ENCODE data around the gene TMEM63C.
A peak's percentile ranks its signal among the peaks of the same experiment; 100 is the strongest.

The TMEM63C gene

DNA sequence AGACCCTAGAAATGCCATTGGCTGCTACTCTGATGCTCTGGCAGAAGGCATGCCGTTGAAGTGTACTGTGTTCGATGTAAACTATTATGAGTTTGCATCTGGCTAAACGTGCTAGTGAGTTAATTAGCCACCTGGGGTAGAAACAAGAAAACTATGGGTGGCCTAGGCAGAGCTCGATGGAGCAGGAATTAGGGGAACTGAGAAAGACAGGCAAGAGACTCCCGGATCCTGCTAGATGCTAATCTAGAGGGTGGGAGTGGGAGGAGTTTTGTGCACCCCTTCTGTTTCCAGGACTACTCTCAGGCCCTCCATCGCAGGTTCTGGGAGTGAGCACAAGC is 32.0 kb downstream of the TMEM63C start:
- no peaks in the 10 kb centered on the region for H3K4me1 Mint-ChIP-seq (ENCODE audit: low read depth)
- peaks cover 32% of the 10 kb centered on the region for H3K27me3 Mint-ChIP-seq
- H3K36me3 Mint-ChIP-seq (ENCODE audit: low read depth), result no peaks in the 10 kb centered on the region
- H3K27ac Mint-ChIP-seq, result no peak overlapping the region
- no peak for DNase-seq
- no peak overlapping the region for H3K4me3 Mint-ChIP-seq
- no peaks in the 10 kb centered on the region for H3K9me3 Mint-ChIP-seq

DNA sequence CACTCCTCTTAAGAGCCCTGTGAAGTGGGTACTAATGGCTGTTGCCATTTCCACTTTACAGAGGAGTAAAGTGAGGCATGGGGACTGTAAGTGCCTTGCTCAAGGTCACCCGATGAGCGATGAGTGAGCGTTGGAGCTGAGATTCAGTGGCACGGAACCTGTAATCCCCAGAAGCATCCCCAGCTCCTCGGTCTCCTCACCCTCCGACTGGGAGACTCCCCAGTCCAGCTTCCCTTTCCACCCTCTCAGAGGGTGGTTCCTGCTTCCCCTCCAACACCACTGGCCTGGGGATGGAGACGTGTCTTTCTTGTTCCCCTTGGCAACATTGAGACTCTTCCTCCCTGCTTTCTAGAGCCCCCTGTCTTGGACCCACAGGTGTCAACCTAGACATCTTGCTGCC is 32.6 kb downstream of the TMEM63C start:
- Mint-ChIP-seq H3K27ac (no peak overlapping the region), H3K36me3 (ENCODE audit: low read depth) (no peaks in the 10 kb centered on the region), H3K4me1 (ENCODE audit: low read depth) (no peaks in the 10 kb centered on the region), H3K9me3 (no peaks in the 10 kb centered on the region), H3K27me3 (peaks cover 32% of the 10 kb centered on the region), H3K4me3 (no peak overlapping the region)
- no peak for DNase-seq

DNA sequence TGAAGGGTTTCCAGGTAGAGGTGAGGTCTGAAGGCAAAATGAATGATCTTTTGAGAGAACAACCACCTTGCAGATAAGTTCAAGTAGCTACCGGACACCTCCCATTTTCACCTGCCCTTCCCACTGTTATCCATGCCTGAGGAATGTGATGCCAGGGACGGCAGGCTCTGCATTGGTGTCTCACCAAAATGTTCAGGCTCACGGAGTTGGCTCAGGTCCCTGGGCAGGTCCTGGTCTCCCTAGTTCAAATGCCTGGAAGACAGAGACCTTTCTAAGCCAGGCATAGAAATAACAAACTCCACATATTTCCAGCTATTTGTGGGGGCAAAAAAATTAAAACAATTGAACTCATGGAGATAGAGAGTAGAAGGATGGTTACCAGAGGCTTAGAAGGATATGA is 36.0 kb downstream of the TMEM63C start:
- no peaks in the 10 kb centered on the region for H3K36me3 Mint-ChIP-seq (ENCODE audit: low read depth)
- H3K9me3 Mint-ChIP-seq, result no peaks in the 10 kb centered on the region
- no peaks in the 10 kb centered on the region for H3K4me1 Mint-ChIP-seq (ENCODE audit: low read depth)
- no peak overlapping the region for H3K4me3 Mint-ChIP-seq
- no peak overlapping the region for H3K27ac Mint-ChIP-seq
- peaks cover 27% of the 10 kb centered on the region for H3K27me3 Mint-ChIP-seq
- no peak for DNase-seq

DNA sequence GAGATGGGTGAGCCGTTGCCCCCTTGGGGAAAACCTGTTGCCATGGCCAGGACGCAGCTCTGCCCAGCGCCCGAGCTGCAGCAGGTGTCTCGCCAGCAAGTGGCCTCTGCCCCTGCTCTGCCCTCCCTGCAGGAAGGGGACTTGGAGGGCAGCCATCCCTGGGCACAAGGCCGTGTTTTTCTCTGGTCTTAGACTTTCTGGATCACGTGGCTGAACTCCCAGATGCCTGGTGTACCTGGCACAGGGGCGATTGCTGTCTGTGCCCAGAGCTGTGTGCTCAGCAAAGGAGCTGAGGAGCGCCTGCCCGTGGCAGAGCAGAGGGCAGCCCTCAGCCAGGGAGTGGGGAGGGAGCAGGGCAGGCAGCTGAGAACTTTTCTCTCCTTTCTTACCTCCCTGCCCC is 38.0 kb downstream of the TMEM63C start:
- Mint-ChIP-seq H3K27ac (no peak overlapping the region), H3K36me3 (ENCODE audit: low read depth) (no peaks in the 10 kb centered on the region), H3K4me3 (no peak overlapping the region), H3K4me1 (ENCODE audit: low read depth) (no peaks in the 10 kb centered on the region), H3K9me3 (no peaks in the 10 kb centered on the region), H3K27me3 (peaks cover 17% of the 10 kb centered on the region)
- no peak for DNase-seq

DNA sequence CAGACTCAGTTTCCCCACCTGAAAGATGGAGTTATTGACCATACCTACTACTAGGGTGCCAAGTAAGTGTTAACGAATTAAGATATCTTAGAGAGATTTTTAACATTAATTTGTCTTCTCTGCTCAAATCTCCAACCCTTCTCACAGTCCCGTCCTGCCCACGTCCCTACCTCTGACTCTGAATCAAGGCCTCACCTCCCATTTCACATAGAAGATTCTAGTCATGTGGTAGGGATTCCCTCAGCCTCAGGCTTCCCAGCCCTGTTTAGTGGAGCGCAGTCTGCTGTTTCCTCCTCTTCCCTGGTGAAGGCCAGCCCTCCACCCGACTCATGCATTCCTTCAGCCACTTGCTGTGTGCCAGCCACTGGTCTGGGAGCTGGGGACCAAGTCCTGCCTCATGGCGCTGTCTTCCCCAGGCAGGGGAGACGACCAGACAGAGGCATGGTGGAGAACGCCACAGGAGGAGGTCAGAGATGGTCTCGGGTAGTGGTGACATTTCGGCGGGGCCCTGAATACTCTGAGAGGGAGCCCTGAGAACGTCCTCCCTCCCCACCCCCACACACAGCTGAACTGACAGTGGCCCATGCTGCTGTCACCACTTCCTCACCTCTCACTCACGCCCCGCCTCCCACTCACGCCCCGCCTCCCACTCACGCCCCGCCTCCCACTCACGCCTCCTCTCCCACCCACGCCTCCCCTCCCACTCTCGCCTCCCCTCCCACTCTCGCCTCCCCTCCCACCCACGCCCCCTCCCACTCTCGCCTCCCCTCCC is 38.8 kb downstream of the TMEM63C start:
- no peaks in the 10 kb centered on the region for H3K36me3 Mint-ChIP-seq (ENCODE audit: low read depth)
- no peak overlapping the region for H3K4me3 Mint-ChIP-seq
- H3K27ac Mint-ChIP-seq, result no peak overlapping the region
- H3K9me3 Mint-ChIP-seq, result no peaks in the 10 kb centered on the region
- H3K27me3 Mint-ChIP-seq, result peaks cover 11% of the 10 kb centered on the region
- no peak for DNase-seq
- no peaks in the 10 kb centered on the region for H3K4me1 Mint-ChIP-seq (ENCODE audit: low read depth)

DNA sequence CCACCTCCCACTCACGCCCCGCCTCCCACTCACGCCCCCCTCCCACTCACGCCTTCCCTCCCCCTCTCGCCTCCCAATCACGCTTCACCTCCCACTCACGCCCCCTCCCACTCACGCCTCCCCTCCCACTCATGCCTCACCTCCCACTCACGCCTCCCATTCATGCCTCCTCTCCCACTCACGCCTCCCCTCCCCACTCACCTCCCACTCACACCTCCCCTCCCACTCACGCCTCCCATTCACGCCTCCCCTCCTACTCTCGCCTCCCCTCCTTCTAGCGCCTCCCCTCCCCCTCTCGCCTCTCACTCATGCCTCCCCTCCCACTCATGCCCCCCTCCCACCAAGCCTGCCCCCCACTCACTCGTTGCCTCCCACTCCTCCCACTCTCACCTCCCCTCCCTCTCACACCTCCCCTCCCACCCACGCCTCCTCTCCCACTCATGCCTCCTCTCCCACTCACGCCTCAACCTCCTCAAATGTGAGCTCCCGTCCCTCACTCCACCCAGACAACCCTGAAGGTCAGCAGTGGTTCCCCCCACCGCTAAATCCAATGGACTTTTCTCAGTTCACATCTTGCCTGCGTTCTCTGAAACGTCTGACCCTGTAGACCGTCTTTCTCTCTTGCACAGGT is 39.8 kb downstream of the TMEM63C start:
- H3K4me3 Mint-ChIP-seq, result no peak overlapping the region
- DNase-seq, result no peak
- peak overlapping the region; percentile 24 for H3K27ac Mint-ChIP-seq
- H3K4me1 Mint-ChIP-seq (ENCODE audit: low read depth), result no peaks in the 10 kb centered on the region
- H3K27me3 Mint-ChIP-seq, result peaks cover 9% of the 10 kb centered on the region
- no peaks in the 10 kb centered on the region for H3K36me3 Mint-ChIP-seq (ENCODE audit: low read depth)
- H3K9me3 Mint-ChIP-seq, result no peaks in the 10 kb centered on the region

DNA sequence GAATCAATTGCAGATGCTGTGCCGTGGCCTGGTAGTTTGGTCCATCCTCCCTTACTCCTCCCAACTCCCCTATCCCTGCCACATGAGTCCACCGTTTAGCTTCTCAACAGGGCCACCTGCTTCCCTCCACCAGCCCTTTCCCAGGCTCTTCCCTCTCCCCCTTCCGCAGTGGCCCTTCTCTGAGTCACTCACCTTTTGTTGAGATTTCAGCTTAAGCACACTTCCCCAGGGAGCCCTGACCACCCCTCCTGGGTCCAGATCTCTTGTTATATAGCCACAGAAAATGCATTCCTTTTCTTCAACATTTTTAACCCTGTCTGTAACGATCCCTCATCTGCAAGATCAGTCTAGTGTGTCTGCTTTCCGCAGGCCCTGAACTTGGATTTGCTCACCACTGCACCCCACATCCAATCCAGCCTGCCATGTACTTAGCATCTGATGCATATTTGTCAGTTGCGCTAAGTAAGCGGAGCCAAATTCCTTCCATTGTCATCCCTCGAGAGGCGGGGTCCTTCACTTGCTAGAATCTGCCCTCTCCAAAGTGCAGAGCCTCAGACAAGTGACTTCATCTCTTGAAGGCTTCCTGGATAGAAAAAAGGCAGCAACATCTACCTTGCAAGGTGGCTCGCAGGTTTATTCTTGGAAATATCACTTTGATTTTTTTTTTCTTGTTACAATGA is 41.1 kb downstream of the TMEM63C start:
- no peak overlapping the region for H3K27ac Mint-ChIP-seq

DNA sequence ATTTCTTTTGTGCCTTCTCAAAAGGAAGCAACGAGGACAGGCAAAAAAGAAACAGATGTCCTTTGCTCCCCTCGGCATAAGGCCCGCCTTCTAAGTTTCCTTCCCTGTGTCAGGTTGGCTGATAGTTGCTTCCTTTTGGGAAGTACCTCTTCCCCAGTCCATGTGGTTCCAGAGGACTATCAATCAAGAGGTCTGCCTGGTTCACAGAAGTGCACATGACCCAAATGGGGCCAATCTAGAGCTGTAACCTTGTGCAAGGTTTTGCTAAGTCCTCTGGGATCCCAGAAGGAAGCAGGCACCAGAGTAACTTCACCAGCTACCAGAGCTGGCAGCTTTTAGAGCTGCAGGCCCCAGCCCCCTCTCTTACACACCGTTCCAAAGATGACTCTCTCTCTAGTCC is 42.6 kb downstream of the TMEM63C start:
- H3K27ac Mint-ChIP-seq, result no peak overlapping the region
- no peak overlapping the region for H3K4me3 Mint-ChIP-seq
- no peaks in the 10 kb centered on the region for H3K27me3 Mint-ChIP-seq
- no peaks in the 10 kb centered on the region for H3K36me3 Mint-ChIP-seq (ENCODE audit: low read depth)
- no peaks in the 10 kb centered on the region for H3K4me1 Mint-ChIP-seq (ENCODE audit: low read depth)
- DNase-seq, result no peak
- H3K9me3 Mint-ChIP-seq, result no peaks in the 10 kb centered on the region

More for the DNA sequence above, 41.1 kb downstream of the TMEM63C start:
- no peak for DNase-seq
- H3K9me3 Mint-ChIP-seq, result no peaks in the 10 kb centered on the region
- H3K4me1 Mint-ChIP-seq (ENCODE audit: low read depth), result no peaks in the 10 kb centered on the region
- H3K36me3 Mint-ChIP-seq (ENCODE audit: low read depth), result no peaks in the 10 kb centered on the region
- no peaks in the 10 kb centered on the region for H3K27me3 Mint-ChIP-seq
- H3K4me3 Mint-ChIP-seq, result no peak overlapping the region

DNA sequence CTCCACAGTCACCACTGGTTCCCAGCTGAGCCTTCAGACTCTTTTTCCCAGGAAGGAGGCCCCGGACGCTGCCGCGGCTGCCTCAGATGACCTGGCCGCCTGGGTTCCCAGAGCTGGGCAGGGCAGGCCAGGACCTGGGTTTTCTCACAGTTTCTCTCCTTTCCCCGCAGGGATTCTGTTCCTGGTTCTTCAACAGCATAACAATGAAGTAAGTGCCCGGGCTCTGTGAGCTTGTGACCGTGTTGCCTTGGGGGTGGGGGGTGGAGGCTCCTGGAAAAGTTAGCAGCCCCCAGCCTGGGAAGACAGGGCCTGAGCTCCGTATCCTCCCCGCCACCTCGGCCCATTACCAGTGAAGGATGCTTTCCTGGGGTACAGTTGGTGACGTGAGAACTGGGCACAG is 43.7 kb downstream of the TMEM63C start:
- no peaks in the 10 kb centered on the region for H3K9me3 Mint-ChIP-seq
- no peak overlapping the region for H3K27ac Mint-ChIP-seq
- H3K36me3 Mint-ChIP-seq (ENCODE audit: low read depth), result no peaks in the 10 kb centered on the region
- no peak overlapping the region for H3K4me3 Mint-ChIP-seq
- no peaks in the 10 kb centered on the region for H3K4me1 Mint-ChIP-seq (ENCODE audit: low read depth)
- no peaks in the 10 kb centered on the region for H3K27me3 Mint-ChIP-seq
- DNase-seq, result no peak

DNA sequence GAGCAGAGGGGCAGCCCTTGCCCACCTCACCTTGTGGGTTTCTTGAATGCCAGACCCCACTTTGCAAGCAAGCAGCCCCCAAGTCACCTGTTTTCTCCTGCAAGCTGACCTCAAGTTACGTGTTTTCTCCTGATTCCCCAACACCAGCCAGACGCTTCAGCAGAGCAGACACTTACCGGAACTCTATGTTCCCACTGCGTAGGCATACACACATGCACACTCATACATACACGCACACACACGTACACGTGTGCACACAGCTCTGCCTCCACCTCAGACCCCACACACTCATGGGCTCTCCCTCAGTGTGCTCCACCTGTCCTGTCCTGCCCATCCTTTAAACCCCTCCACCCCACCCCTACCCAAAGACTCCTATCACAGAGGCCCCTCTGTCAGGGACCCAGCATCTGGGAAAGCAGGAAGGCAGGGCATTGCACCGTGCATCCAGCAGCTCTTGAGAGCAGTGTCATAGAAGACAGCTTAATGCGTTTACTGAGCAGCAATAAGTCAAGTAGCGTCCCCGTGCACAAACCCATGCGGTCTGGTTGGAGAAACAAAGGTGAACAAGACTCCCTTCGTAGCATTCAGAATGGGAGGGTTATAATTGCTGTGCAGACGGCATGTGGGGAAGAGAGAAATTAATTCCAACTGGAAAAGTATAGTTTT is 44.4 kb downstream of the TMEM63C start:
- Mint-ChIP-seq H3K4me1 (ENCODE audit: low read depth) (no peaks in the 10 kb centered on the region), H3K4me3 (no peak overlapping the region), H3K9me3 (no peaks in the 10 kb centered on the region), H3K36me3 (ENCODE audit: low read depth) (no peaks in the 10 kb centered on the region), H3K27ac (no peak overlapping the region), H3K27me3 (no peaks in the 10 kb centered on the region)
- DNase-seq, result no peak

DNA sequence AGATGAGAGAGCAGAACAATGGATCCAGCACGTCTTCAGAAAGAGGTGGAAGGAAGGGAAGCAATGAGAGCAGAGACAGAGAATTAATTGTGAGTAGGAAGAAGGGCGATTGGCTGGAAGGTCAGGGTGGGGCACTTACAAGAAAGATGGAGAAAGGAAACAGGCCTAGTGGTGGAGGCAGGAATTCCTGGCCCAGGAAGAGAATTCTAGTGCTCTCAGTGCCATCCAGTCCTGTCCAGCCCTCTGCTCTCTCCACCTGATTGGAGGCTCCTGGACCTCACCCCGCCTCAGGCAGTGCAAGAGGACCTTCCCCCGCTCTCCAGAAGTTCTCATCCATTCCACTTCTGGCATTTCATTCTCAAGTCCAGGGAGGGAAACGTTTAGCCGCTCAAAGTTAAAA is 46.5 kb downstream of the TMEM63C start:
- Mint-ChIP-seq H3K27me3 (no peaks in the 10 kb centered on the region), H3K36me3 (ENCODE audit: low read depth) (no peaks in the 10 kb centered on the region), H3K9me3 (no peaks in the 10 kb centered on the region), H3K27ac (no peak overlapping the region), H3K4me3 (no peak overlapping the region), H3K4me1 (ENCODE audit: low read depth) (no peaks in the 10 kb centered on the region)
- no peak for DNase-seq

DNA sequence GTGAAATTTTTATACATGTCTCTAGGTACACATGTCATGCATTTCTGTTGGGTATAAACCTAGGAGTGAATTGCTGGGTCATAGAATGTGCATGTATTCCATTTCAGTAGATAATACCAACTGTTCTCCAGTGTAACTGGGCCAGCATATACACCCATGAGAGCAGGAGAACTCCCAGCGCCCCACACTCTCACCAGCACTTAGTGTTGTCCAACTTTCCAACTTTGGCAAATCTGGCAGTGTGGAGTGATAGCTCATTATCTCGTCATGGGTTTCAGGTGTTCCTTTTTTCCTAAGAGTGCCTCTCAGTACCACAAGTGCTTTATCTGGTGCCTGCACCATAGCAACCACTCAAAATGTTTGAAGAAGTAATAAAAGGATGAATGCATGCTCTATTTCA is 49.3 kb downstream of the TMEM63C start:
- no peak for DNase-seq
- H3K27me3 Mint-ChIP-seq, result no peaks in the 10 kb centered on the region
- no peak overlapping the region for H3K27ac Mint-ChIP-seq
- no peaks in the 10 kb centered on the region for H3K4me1 Mint-ChIP-seq (ENCODE audit: low read depth)
- H3K36me3 Mint-ChIP-seq (ENCODE audit: low read depth), result no peaks in the 10 kb centered on the region
- no peak overlapping the region for H3K4me3 Mint-ChIP-seq
- H3K9me3 Mint-ChIP-seq, result no peaks in the 10 kb centered on the region

DNA sequence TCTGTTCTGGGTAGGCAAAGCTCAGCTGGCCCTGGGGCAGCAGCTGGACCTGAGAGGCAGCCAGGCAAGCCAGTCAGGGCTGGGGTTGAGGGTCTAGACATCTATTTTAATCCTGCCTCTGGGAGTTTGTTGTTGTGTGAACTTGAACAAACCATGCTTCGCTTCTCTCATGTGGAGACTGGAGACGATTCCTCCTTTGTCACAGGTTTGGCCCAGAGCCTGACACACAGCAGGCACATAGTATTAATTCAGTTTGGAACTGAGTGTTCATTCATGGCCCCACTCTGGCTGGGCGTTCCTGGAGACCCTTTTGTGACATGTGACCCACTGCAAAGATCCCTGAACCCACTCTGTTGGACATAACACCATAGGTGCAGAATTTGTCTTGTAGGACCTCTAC is 50.1 kb downstream of the TMEM63C start:
- H3K27me3 Mint-ChIP-seq, result no peaks in the 10 kb centered on the region
- H3K27ac Mint-ChIP-seq, result no peak overlapping the region
- H3K9me3 Mint-ChIP-seq, result no peaks in the 10 kb centered on the region
- H3K36me3 Mint-ChIP-seq (ENCODE audit: low read depth), result no peaks in the 10 kb centered on the region
- H3K4me1 Mint-ChIP-seq (ENCODE audit: low read depth), result no peaks in the 10 kb centered on the region
- no peak for DNase-seq
- H3K4me3 Mint-ChIP-seq, result no peak overlapping the region

DNA sequence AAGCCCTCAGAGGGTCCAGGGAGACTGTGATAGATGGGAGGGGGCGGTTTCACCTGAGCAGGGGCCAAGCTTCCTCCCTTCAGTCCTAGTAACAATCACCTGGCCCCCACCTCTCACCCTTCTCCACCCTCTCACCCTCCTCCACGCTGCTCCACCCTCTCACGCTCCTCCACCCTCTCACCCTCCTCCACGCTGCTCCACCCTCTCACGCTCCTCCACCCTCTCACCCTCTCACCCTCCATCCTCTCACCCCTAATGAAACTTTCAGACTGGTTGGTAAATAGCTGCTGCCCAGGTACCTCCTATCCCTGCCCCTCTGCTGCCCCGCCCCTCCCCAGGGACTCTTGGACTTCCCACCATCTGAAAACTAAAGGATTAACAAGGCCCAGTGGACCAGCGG is 55.2 kb downstream of the TMEM63C start:
- no peaks in the 10 kb centered on the region for H3K4me1 Mint-ChIP-seq (ENCODE audit: low read depth)
- no peaks in the 10 kb centered on the region for H3K27me3 Mint-ChIP-seq

DNA sequence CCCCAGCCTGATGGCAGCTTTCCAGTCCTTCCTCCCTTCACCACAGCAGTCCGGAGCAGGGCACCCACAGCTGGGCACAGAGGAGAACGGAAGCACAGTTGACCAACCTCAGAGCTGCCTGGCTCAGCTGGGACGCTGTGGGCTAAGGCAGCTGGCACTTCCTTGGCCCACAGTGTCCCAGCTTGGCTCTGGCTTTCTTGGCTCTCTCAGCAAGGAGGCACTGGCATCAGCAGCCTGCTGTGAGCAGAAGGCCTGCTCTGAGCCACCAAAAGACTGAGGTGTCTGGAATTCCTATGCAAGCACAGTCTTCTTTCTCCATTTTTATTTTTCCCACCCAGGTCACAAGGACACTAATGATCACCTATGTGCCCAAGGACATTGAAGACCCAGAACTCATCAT is 56.8 kb downstream of the TMEM63C start:
- DNase-seq, result no peak
- no peaks in the 10 kb centered on the region for H3K4me1 Mint-ChIP-seq (ENCODE audit: low read depth)

More for the DNA sequence above, 55.2 kb downstream of the TMEM63C start:
- Mint-ChIP-seq H3K9me3 (no peaks in the 10 kb centered on the region), H3K27ac (no peak overlapping the region), H3K4me3 (no peak overlapping the region), H3K36me3 (ENCODE audit: low read depth) (no peaks in the 10 kb centered on the region)
- no peak for DNase-seq

More for the DNA sequence above, 56.8 kb downstream of the TMEM63C start:
- no peaks in the 10 kb centered on the region for H3K27me3 Mint-ChIP-seq
- no peak overlapping the region for H3K4me3 Mint-ChIP-seq
- H3K36me3 Mint-ChIP-seq (ENCODE audit: low read depth), result no peaks in the 10 kb centered on the region
- H3K9me3 Mint-ChIP-seq, result no peaks in the 10 kb centered on the region
- H3K27ac Mint-ChIP-seq, result no peak overlapping the region
